K562 (cell line): ENCODE results near the gene KCNJ14. TPM values are rescaled to one million over a fixed set of nuclear protein-coding genes. Genes with fewer than 3 reads are reported as not detected.

ENCODE experiments used
- CBX3 ChIP-seq, 2 experiments: IDR thresholded peaks; 1 replicate in 1 of 2; 2 replicates in 1 of 2; pipeline ENCODE4 v1.6.1; 2012; ENCODE audit warnings: inconsistent platforms in 2 of 2, low read length in 2 of 2, borderline replicate concordance in 1 of 2, control low read depth in 1 of 2
- CCNT2 ChIP-seq: IDR thresholded peaks from 2 replicates; pipeline ENCODE4 v1.6.1; 2011; ENCODE audit warnings: borderline replicate concordance, low read depth, mild to moderate bottlenecking, moderate library complexity, mixed read lengths, low read length; ENCODE audit not compliant: insufficient read length; ENCODE audit errors: extremely low read depth
- CHD2 ChIP-seq: IDR thresholded peaks from 2 replicates; pipeline ENCODE4 v1.6.1; 2011; ENCODE audit warnings: low read depth, low read length
- E2F6 ChIP-seq, 2 experiments: IDR thresholded peaks; 2 replicates each; pipeline ENCODE4 v1.6.1; 2011; ENCODE audit warnings: borderline replicate concordance in 1 of 2, control low read depth in 1 of 2, low read depth in 1 of 2, low read length in 1 of 2, mild to moderate bottlenecking in 1 of 2, mixed read lengths in 1 of 2, moderate library complexity in 1 of 2; ENCODE audit not compliant: insufficient read depth in 1 of 2, insufficient read length in 1 of 2, poor library complexity in 1 of 2, severe bottlenecking in 1 of 2; ENCODE audit errors: extremely low read depth in 1 of 2
- E2F8 ChIP-seq: fragments of 450-650 bp; IDR thresholded peaks from 2 replicates; pipeline ENCODE4 v1.7.1; 2018; ENCODE audit warnings: mild to moderate bottlenecking, low read depth; ENCODE audit not compliant: partially characterized antibody
- MBD2 ChIP-seq: sonication (generic); IDR thresholded peaks from 2 replicates; pipeline ENCODE4 v1.6.1; 2016; ENCODE audit warnings: low read depth, borderline replicate concordance
- NCOA1 ChIP-seq: fragments of 450-650 bp; IDR thresholded peaks from 2 replicates; pipeline ENCODE4 v1.6.1; 2016; ENCODE audit warnings: low read depth
- NONO ChIP-seq, 2 experiments: fragments of 200-400 bp in 1 of 2; fragments of 450-650 bp in 1 of 2; formaldehyde crosslinking in 1 of 2; IDR thresholded peaks; 2 replicates each; pipeline ENCODE4 v1.6.1; 2017; ENCODE audit warnings: low read depth in 2 of 2, mild to moderate bottlenecking in 2 of 2, moderate library complexity in 2 of 2, low read length in 1 of 2
- RCOR1 ChIP-seq, 2 experiments: IDR thresholded peaks; 2 replicates each; pipeline ENCODE4 v1.6.1; 2012; ENCODE audit warnings: low read depth in 2 of 2, low read length in 2 of 2, borderline replicate concordance in 1 of 2, improper control_type of control experiment in 1 of 2
- ZBTB49 ChIP-seq: sonication (generic); formaldehyde crosslinking; IDR thresholded peaks from 2 replicates; pipeline ENCODE4 v1.8.0; 2022; ENCODE audit warnings: missing genetic modification reagents, mild to moderate bottlenecking, borderline replicate concordance
- polyA plus RNA-seq, 8 experiments: library from polyadenylated mRNA; depleted of rRNA in 4 of 8; stranded (reverse) in 5 of 8; unstranded in 3 of 8; fragments of >200 nt; fragmentation: Nextera tagmentation in 2 of 8; fragmentation: Illumina TruSeq in 1 of 8; extraction: Ambion mirVana in 2 of 8; extraction: Trizol in 1 of 8; gene quantifications; 2 replicates each; pipeline versions ENCODE4 v1.2.1 to v1.2.3, GENCODE V29; 2011 to 2014; ENCODE audit warnings: inconsistent platforms in 1 of 8, missing spikeins in 1 of 8
- total RNA-seq, 7 experiments: library from RNA; depleted of rRNA in 6 of 7; stranded (reverse); fragments of >200 nt in 6 of 7; fragmentation: Illumina TruSeq in 2 of 7; extraction: Trizol in 2 of 7; gene quantifications; 2 replicates each; pipeline versions ENCODE4 v1.2.1 to v1.2.3, GENCODE V29; 2011 to 2021; ENCODE audit warnings: low replicate concordance in 1 of 7

Gene KCNJ14
- total and polyA plus RNA-seq, 9 of the 15 experiments (the other 6 are each of a cell fraction or from before 2014, with no cell fraction given) = 0.15 to 1.6 (median 0.49) TPM

- TF ChIP-seq CCNT2 (peak; percentile 49), NONO (IDR thresholded peaks at IDR 0.05; ENCODE audit: low read depth in 2 of 2, low read length in 1 of 2) (0 out of 4 replicates have a peak, but pooled peaks of 1 of the 2 experiments have one; percentile 47), NCOA1 (no peak), RCOR1 (IDR thresholded peaks at IDR 0.05; ENCODE audit: borderline replicate concordance in 1 of 2, low read depth in 2 of 2, low read length in 2 of 2) (no peak), CBX3 (IDR thresholded peaks at IDR 0.05; ENCODE audit: borderline replicate concordance in 1 of 2, low read length in 2 of 2) (no peak), CHD2 (no peak), ZBTB49 (CRISPR knock-in tag) (no peak), MBD2 (no peak), E2F8 (peak; percentile 14), E2F6 (IDR thresholded peaks at IDR 0.05; ENCODE audit: borderline replicate concordance in 1 of 2, extremely low read depth in 1 of 2, insufficient read depth in 1 of 2, insufficient read length in 1 of 2, low read depth in 1 of 2, low read length in 1 of 2, poor library complexity in 1 of 2, severe bottlenecking in 1 of 2) (peak; percentile 46)
These were observed 38.5 kb downstream of the KCNJ14 start (continued) for GRCh38 chr19:48493718-48494401.
